GM20000 (cell line): ENCODE measurements around the gene ZNF91.
"Not testable (repeated sequence)": the region's sequence is repeated elsewhere in the genome, so short reads cannot be mapped to it uniquely, and the experiment has no call there.

Source experiments
- DNase-seq: peaks from one replicate; pipeline ENCODE4 v3.0.0; 2012; ENCODE audit warnings: low spot score
- TF ChIP-seq, protein P1 (sequence below): IDR thresholded peaks from 2 replicates; pipeline ENCODE4 v1.5.1; 2012; ENCODE audit warnings: mild to moderate bottlenecking, control low read depth; ENCODE audit errors: extremely low read depth, missing control alignments

Gene ZNF91

DNA sequence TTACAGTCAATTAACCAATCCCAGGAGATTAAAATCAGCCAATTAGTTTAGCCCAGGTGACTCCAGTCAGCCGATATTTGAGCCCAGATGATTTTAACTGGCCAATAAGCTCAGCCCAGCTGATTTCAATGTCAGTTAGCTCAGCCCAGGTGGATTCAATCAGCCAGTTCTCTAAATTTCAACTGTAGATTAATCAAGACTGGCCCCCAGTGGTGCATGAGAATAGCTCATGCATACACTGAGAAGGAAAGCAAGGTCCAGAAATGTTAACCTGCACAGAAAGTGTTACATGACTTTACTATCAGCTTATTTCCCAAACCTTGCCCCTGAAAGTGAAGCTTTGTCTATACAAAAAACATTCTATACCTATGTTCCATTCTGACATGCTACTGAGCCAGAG, 89.7 kb downstream of the ZNF91 start:
- TF ChIP-seq, protein P1, sequence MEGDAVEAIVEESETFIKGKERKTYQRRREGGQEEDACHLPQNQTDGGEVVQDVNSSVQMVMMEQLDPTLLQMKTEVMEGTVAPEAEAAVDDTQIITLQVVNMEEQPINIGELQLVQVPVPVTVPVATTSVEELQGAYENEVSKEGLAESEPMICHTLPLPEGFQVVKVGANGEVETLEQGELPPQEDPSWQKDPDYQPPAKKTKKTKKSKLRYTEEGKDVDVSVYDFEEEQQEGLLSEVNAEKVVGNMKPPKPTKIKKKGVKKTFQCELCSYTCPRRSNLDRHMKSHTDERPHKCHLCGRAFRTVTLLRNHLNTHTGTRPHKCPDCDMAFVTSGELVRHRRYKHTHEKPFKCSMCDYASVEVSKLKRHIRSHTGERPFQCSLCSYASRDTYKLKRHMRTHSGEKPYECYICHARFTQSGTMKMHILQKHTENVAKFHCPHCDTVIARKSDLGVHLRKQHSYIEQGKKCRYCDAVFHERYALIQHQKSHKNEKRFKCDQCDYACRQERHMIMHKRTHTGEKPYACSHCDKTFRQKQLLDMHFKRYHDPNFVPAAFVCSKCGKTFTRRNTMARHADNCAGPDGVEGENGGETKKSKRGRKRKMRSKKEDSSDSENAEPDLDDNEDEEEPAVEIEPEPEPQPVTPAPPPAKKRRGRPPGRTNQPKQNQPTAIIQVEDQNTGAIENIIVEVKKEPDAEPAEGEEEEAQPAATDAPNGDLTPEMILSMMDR, result no peak
- no peak for DNase-seq

DNA sequence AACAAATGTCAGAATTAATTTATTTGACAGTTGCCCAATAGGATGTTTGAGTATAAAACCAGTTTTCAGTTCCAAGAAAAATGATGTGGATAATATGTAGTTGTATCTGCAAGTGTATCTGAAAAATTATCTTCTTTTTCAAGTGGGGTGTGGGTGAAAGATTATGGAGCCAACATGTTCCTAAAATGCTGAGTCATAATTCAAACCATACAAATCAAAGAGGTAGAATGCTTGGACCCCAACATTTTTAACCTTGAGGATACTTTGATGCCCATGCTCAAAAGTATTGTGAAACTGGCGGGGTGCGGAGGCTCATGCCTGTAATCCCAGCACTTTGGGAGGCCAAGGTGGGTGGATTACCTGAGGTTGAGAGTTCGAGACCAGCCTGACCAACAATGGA, 91.0 kb downstream of the ZNF91 start:
- TF ChIP-seq, protein P1, result no peak
- DNase-seq, result no peak

DNA sequence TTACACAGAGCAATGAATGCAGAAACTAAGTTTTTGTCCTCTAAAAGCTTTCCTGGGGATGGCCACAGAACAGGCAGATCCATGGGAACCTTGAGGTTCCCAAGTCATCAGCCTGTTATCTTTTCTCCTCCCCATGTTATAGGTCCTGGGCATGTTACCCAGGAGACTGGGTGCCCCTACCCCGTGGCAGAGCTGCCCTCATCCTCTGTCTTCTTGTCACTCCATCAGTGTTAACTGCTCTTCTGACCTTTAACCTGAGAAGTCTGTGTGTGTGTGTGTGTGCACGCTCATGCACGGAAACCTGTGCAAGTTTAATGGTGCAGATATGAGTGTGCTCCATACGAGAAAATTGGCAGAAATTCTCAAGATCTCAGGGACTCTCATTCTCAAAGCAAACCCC, 101.1 kb downstream of the ZNF91 start:
- TF ChIP-seq, protein P1, result no peak
- DNase-seq, result no peak

DNA sequence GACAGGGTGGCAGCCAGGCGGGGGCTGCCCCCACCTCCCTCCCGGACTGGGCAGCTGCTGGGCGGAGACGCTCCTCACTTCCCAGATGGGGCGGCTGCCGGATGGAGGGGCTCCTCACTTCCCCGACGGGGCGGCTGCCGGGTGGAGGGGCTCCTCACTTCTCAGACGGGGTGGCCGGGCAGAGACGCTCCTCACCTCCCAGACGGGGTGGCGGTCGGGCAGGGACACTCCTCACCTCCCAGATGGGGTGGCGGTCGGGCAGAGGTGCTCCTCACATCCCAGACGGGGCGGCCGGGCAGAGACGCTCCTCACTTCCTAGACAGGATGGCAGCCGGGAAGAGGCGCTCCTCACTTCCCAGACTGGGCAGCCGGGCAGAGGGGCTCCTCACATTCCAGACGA, 105.3 kb downstream of the ZNF91 start:
- DNase-seq, result not testable (repeated sequence)
